AG04449 (cell line): ENCODE results near the gene MED13L.

Source experiments
- CTCF ChIA-PET: fragments of 350-600 bp; formaldehyde crosslinking; extraction: SDS; loops from one replicate; lab custom pipeline; 2021; ENCODE audit warnings: antibody characterized with exemption; lab: Yijun Ruan, JAX
- POLR2A ChIA-PET: fragments of 400-600, 350-600 bp; formaldehyde crosslinking; extraction: SDS; loops from one replicate; lab custom pipeline; 2020; ENCODE audit warnings: antibody characterized with exemption, inconsistent platforms; lab: Yijun Ruan, JAX
- DNase-seq: peaks from one replicate; pipeline ENCODE4 v3.0.0-alpha.2; 2010; ENCODE audit warnings: low read depth, low spot score
- H3K4me3 ChIP-seq: 2 replicates; pipeline ENCODE4 v1.5.1; 2011; ENCODE audit warnings: low read depth, mild to moderate bottlenecking, control low read depth, low read length
- CTCF ChIP-seq: IDR thresholded peaks from one replicate; pipeline ENCODE4 v1.5.1; 2011; ENCODE audit warnings: mild to moderate bottlenecking, moderate library complexity, low read length, control low read depth, inconsistent platforms; ENCODE audit not compliant: insufficient read depth; ENCODE audit errors: missing control alignments

Gene MED13L

DNA sequence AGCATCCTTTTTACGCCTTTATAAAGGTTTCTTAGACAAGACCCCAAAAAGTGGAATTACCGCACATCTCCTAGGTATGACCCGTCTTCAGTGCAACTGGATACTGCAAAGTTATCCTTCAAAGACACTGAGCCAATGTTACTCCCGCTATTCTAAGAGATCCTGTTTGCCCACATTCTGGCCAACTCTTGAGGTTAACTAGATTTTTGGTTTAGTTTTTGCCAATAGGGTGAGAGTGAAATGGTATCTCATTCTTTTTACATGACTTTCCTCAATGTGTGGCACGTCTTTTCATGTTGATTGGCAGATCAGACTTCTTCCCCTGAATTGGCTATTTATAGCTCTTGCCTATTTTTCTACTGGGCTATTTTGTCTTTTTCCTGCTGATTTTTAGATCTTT is 347.2 kb downstream of the MED13L start:
- POLR2A ChIA-PET, result no interaction called here
- H3K4me3 ChIP-seq, result no peak overlapping the region
- TF ChIP-seq CTCF, result no peak
- DNase-seq, result no peak
- CTCF ChIA-PET, result interaction anchor here (2.5 kb wide), 1 partner anchor 12 kb away, joined by 16 read pairs; no protein-coding TSS in a partner anchor

- H3K4me3 ChIP-seq, result no peak overlapping the region
- no peak for TF ChIP-seq CTCF
- DNase-seq, result no peak
- ChIA-PET POLR2A (no interaction called here), CTCF (interaction anchor here (0.6 to 2.0 kb wide), 3 partner anchors 8 to 19 kb away, joined by 3 to 7 read pairs (median 3); no protein-coding TSS in a partner anchor)
Measured at GRCh38 chr12:115926037-115926670, 351.3 kb downstream of the MED13L start.

- no peak for TF ChIP-seq CTCF
- H3K4me3 ChIP-seq, result no peak overlapping the region
- ChIA-PET CTCF (no interaction called here), POLR2A (no interaction called here)
- DNase-seq, result no peak
Measured at GRCh38 chr12:115923851-115924250, 353.6 kb downstream of the MED13L start.

- no peak overlapping the region for H3K4me3 ChIP-seq
- TF ChIP-seq CTCF, result no peak
- CTCF ChIA-PET, result interaction anchor here (0.7 kb wide), 1 partner anchor 9 kb away, joined by 3 read pairs; no protein-coding TSS in a partner anchor
- no peak for DNase-seq
- POLR2A ChIA-PET, result no interaction called here
Measured at GRCh38 chr12:115922952-115923564, 354.4 kb downstream of the MED13L start.

DNA sequence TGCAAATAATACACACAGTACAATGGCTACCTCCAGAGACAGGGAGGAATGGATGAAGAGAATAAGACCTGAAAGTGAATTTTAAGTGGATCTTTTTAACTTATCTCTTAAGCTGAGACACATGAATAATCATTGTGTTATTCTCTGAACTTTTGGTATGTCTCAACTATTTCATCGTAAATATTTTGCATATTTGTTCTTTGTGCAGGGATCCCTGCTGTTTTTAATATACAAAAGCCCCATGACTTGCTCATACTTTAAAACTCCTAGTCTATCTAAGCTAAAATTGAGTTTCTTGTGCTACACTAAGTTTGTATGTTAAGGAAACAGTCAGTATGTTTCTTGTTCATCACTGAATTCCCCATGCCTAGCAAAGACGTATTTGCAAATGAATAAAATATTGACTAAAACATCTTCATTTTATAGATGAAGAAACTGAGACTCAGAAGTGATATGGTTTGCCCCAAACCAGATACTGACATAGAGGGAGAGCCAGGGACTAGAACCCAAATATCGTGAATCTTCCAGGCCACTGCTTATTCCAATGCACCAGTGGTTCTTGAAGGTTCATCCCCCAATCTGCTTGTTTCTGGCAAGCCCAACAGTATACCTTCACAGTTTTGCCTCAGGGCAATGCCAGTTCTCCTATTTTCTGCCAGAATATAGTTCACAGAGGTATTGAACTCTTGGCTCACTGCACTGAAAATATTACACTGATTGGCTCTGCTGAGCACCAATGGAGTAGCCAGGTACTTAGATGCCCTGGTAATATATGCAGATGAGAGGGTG is 356.9 kb downstream of the MED13L start:
- ChIA-PET CTCF (interaction anchor here (0.8 to 7.1 kb wide), 6 partner anchors 10 to 1940 kb away, joined by 3 to 98 read pairs (median 10); no protein-coding TSS in a partner anchor), POLR2A (no interaction called here)
- H3K4me3 ChIP-seq, result no peak overlapping the region
- DNase-seq, result peak; percentile 1
- no peak for TF ChIP-seq CTCF
